WTC11 (cell line): Measurements from ENCODE around the gene LCN1. TPM values are rescaled to one million over a fixed set of nuclear protein-coding genes. Genes with fewer than 3 reads are reported as not detected.

Experiments
- ATAC-seq: fragments of 200-7000 bp; cut with Tn5 transposase; 2 replicates; pipeline ENCODE4 v1.10.0; 2021; ENCODE audit warnings: mild to moderate bottlenecking, moderate library complexity
- CTCF ChIA-PET: fragments of 300-600 bp; sonication (Branson Sonifier 250); formaldehyde crosslinking; loops from one replicate; lab custom pipeline; 2021; ENCODE audit warnings: antibody characterized with exemption; lab: Charles Lee
- POLR2A ChIA-PET: fragments of 350-600 bp; sonication (Branson Sonifier 250); formaldehyde crosslinking; loops from one replicate; lab custom pipeline; 2021; ENCODE audit warnings: antibody characterized with exemption; lab: Charles Lee
- DNase-seq: peaks from one replicate; pipeline ENCODE4 v3.0.0; 2021; ENCODE audit warnings: low spot score
- H3K27ac Mint-ChIP-seq: 2 replicates; pipeline ENCODE4 v1.8.0; 2021; ENCODE audit warnings: mixed read lengths
- H3K27me3 Mint-ChIP-seq: 2 replicates; pipeline ENCODE4 v1.8.0; 2021; ENCODE audit warnings: low read depth, mild to moderate bottlenecking, moderate library complexity, mixed read lengths
- H3K36me3 Mint-ChIP-seq: 2 replicates; pipeline ENCODE4 v1.8.0; 2021; ENCODE audit warnings: mixed read lengths
- H3K4me1 Mint-ChIP-seq: 2 replicates; pipeline ENCODE4 v1.8.0; 2022; ENCODE audit warnings: mixed read lengths
- H3K4me3 Mint-ChIP-seq: 2 replicates; pipeline ENCODE4 v1.8.0; 2021; ENCODE audit warnings: mild to moderate bottlenecking, moderate library complexity, mixed read lengths
- H3K9me3 Mint-ChIP-seq: 2 replicates; pipeline ENCODE4 v1.8.0; 2021; ENCODE audit warnings: mixed read lengths
- CBFB ChIP-seq: sonication (generic); formaldehyde crosslinking; IDR thresholded peaks from 2 replicates; pipeline ENCODE4 v1.8.1; 2022; ENCODE audit warnings: mild to moderate bottlenecking, low read depth, missing genetic modification reagents
- E2F5 ChIP-seq: sonication (generic); formaldehyde crosslinking; IDR thresholded peaks from 2 replicates; pipeline ENCODE4 v1.8.1; 2022; ENCODE audit warnings: mild to moderate bottlenecking, moderate library complexity, missing genetic modification reagents
- ELF4 ChIP-seq: sonication (generic); formaldehyde crosslinking; IDR thresholded peaks from 2 replicates; pipeline ENCODE4 v1.8.1; 2022; ENCODE audit warnings: low read depth, mild to moderate bottlenecking, moderate library complexity, missing genetic modification reagents
- FOXK1 ChIP-seq: sonication (generic); formaldehyde crosslinking; IDR thresholded peaks from 2 replicates; pipeline ENCODE4 v1.8.0; 2022; ENCODE audit warnings: mild to moderate bottlenecking, moderate library complexity, missing genetic modification reagents
- GRHL2 ChIP-seq: fragments of 250-450 bp; sonication (Bioruptor Pico); IDR thresholded peaks from 2 replicates; pipeline ENCODE4 v1.8.0; 2022; ENCODE audit warnings: mild to moderate bottlenecking, moderate library complexity; ENCODE audit not compliant: insufficient replicate concordance, severe bottlenecking
- IRF1 ChIP-seq: sonication (generic); formaldehyde crosslinking; IDR thresholded peaks from 2 replicates; pipeline ENCODE4 v1.8.0; 2023; ENCODE audit warnings: missing genetic modification reagents
- IRF2 ChIP-seq: sonication (generic); formaldehyde crosslinking; IDR thresholded peaks from 2 replicates; pipeline ENCODE4 v1.8.0; 2022; ENCODE audit warnings: low read depth, missing genetic modification reagents, borderline replicate concordance
- JUN ChIP-seq: sonication (generic); formaldehyde crosslinking; IDR thresholded peaks from 2 replicates; pipeline ENCODE4 v1.8.0; 2023; ENCODE audit warnings: mild to moderate bottlenecking, missing genetic modification reagents
- MAX ChIP-seq: sonication (generic); formaldehyde crosslinking; IDR thresholded peaks from 2 replicates; pipeline ENCODE4 v1.8.0; 2022; ENCODE audit warnings: mild to moderate bottlenecking, missing genetic modification reagents
- NFYB ChIP-seq: sonication (generic); formaldehyde crosslinking; conservative IDR thresholded peaks from 2 replicates; pipeline ENCODE4 v1.8.0; 2022; ENCODE audit warnings: low read depth, missing genetic modification reagents
- OVOL2 ChIP-seq: fragments of 250-450 bp; sonication (Bioruptor Pico); IDR thresholded peaks from 2 replicates; pipeline ENCODE4 v1.9.0; 2021; ENCODE audit warnings: mild to moderate bottlenecking, borderline replicate concordance
- PRRX2 ChIP-seq: fragments of 250-450 bp; sonication (Bioruptor Pico); IDR thresholded peaks from 2 replicates; pipeline ENCODE4 v1.8.0; 2021; ENCODE audit warnings: mild to moderate bottlenecking
- SMAD3 ChIP-seq: sonication (generic); formaldehyde crosslinking; IDR thresholded peaks from 2 replicates; pipeline ENCODE4 v1.8.0; 2022; ENCODE audit warnings: missing genetic modification reagents, mild to moderate bottlenecking, borderline replicate concordance
- SOX15 ChIP-seq: fragments of 250-450 bp; sonication (Bioruptor Pico); IDR thresholded peaks from 2 replicates; pipeline ENCODE4 v1.9.0; 2021; ENCODE audit warnings: mild to moderate bottlenecking
- TEAD1 ChIP-seq: sonication (generic); formaldehyde crosslinking; IDR thresholded peaks from 2 replicates; pipeline ENCODE4 v1.8.0; 2022; ENCODE audit warnings: mild to moderate bottlenecking, missing genetic modification reagents
- TEAD4 ChIP-seq: sonication (generic); formaldehyde crosslinking; IDR thresholded peaks from 2 replicates; pipeline ENCODE4 v1.8.0; 2022; ENCODE audit warnings: mild to moderate bottlenecking, missing genetic modification reagents
- ZNF121 ChIP-seq: sonication (generic); formaldehyde crosslinking; IDR thresholded peaks from 2 replicates; pipeline ENCODE4 v1.8.0; 2023; ENCODE audit warnings: missing genetic modification reagents
- ZNF219 ChIP-seq: sonication (generic); formaldehyde crosslinking; IDR thresholded peaks from 2 replicates; pipeline ENCODE4 v1.8.0; 2023; ENCODE audit warnings: missing genetic modification reagents, mild to moderate bottlenecking, borderline replicate concordance
- ZNF281 ChIP-seq: sonication (generic); formaldehyde crosslinking; IDR thresholded peaks from 2 replicates; pipeline ENCODE4 v1.8.0; 2023; ENCODE audit warnings: mild to moderate bottlenecking, missing genetic modification reagents
- ZNF425 ChIP-seq: fragments of 250-450 bp; sonication (Bioruptor Pico); conservative IDR thresholded peaks from 2 replicates; pipeline ENCODE4 v1.9.0; 2021; ENCODE audit warnings: mild to moderate bottlenecking
- total RNA-seq: library from RNA; stranded (reverse); gene quantifications from 3 replicates; pipeline ENCODE4 v1.2.3, GENCODE V29; 2021
- TF ChIP-seq, protein P1 (sequence below): sonication (generic); formaldehyde crosslinking; IDR thresholded peaks from 2 replicates; pipeline ENCODE4 v1.8.1; 2023; ENCODE audit warnings: mild to moderate bottlenecking, missing genetic modification reagents, moderate library complexity
- TF ChIP-seq, protein P2 (sequence below): sonication (generic); formaldehyde crosslinking; IDR thresholded peaks from 2 replicates; pipeline ENCODE4 v1.8.0; 2022; ENCODE audit warnings: mild to moderate bottlenecking, missing genetic modification reagents
- TF ChIP-seq, protein P3 (sequence below): sonication (generic); formaldehyde crosslinking; conservative IDR thresholded peaks from 2 replicates; pipeline ENCODE4 v1.8.1; 2022; ENCODE audit warnings: mild to moderate bottlenecking, missing genetic modification reagents

LCN1 gene
- total RNA-seq, 1 experiment from 2014 or later: not detected

DNA sequence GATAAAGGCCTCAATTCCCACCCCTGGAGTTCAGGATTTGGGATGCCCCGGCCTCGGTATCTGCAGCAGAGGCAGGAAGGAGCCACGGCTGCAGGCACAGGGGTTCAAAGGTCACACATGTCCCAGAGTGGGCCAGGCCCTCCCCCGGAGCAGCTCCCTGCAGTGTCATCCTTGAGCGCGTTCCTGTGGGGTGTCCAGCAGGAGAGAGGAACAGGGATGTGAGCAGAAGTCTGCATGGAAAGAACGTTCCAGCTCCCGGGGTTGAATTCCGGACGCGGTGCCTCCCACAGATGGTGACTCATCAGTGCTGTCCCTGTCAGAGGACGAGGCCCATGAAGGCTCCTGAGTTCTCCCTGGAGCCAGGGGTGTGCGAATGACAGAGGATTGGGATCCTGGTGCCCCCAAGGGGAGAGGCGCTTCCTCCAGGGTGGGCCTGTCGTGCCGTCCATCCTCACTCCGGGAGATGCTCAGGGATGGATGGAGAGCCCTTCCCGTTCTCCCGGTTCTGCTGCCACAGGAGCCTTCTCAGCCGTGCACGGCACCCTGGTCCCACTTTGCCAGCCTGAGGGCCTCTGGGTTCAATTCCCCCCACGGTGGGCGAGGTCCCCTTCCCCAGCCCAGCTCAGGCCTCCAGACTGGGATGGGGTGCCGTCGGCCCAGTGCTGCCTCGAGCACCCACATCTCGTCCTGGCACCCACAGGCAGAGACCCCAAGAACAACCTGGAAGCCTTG lies 3.1 kb downstream of the LCN1 start:
- ATAC-seq: no peak

GRCh38 chr9:135525241-135526088 lies 4.2 kb downstream of the LCN1 start:
- Mint-ChIP-seq H3K27me3 (no peaks in the 10 kb centered on the region), H3K4me1 (peaks cover 11% of the 10 kb centered on the region), H3K4me3 (no peak overlapping the region), H3K27ac (no peak overlapping the region), H3K36me3 (no peaks in the 10 kb centered on the region), H3K9me3 (no peaks in the 10 kb centered on the region)
- POLR2A ChIA-PET: no interaction called here
- TF ChIP-seq IRF2 (CRISPR knock-in tag) (no peak), JUN (CRISPR knock-in tag) (no peak), ZNF425 (CRISPR knock-in tag) (no peak), GRHL2 (CRISPR knock-in tag) (no peak), FOXK1 (no peak), TEAD4 (CRISPR knock-in tag) (no peak), E2F5 (CRISPR knock-in tag) (no peak), ZNF281 (CRISPR knock-in tag) (no peak), ZNF219 (CRISPR knock-in tag) (no peak), MAX (CRISPR knock-in tag) (no peak), NFYB (no peak), SMAD3 (CRISPR knock-in tag) (no peak), CBFB (CRISPR knock-in tag) (no peak), PRRX2 (CRISPR knock-in tag) (no peak), ZNF121 (CRISPR knock-in tag) (no peak)
- TF ChIP-seq, protein P1, sequence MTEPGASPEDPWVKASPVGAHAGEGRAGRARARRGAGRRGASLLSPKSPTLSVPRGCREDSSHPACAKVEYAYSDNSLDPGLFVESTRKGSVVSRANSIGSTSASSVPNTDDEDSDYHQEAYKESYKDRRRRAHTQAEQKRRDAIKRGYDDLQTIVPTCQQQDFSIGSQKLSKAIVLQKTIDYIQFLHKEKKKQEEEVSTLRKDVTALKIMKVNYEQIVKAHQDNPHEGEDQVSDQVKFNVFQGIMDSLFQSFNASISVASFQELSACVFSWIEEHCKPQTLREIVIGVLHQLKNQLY: no peak
- peak; percentile 8 for DNase-seq
- no peak for ATAC-seq
- CTCF ChIA-PET: interaction anchor here (5.6 kb wide), 1 partner anchor 20 kb away, joined by 42 read pairs; no protein-coding TSS in a partner anchor

More for the DNA sequence above, 3.1 kb downstream of the LCN1 start:
- no peak overlapping the region for H3K4me3 Mint-ChIP-seq
- POLR2A ChIA-PET: no interaction called here
- H3K9me3 Mint-ChIP-seq: peaks cover 6% of the 10 kb centered on the region
- no peak for DNase-seq
- CTCF ChIA-PET: interaction anchor here (5.6 kb wide), 1 partner anchor 19 kb away, joined by 42 read pairs; no protein-coding TSS in a partner anchor
- peaks cover 9% of the 10 kb centered on the region for H3K4me1 Mint-ChIP-seq
- H3K27me3 Mint-ChIP-seq: no peaks in the 10 kb centered on the region
- H3K36me3 Mint-ChIP-seq: no peaks in the 10 kb centered on the region
- no peak overlapping the region for H3K27ac Mint-ChIP-seq
- TF ChIP-seq, protein P2, sequence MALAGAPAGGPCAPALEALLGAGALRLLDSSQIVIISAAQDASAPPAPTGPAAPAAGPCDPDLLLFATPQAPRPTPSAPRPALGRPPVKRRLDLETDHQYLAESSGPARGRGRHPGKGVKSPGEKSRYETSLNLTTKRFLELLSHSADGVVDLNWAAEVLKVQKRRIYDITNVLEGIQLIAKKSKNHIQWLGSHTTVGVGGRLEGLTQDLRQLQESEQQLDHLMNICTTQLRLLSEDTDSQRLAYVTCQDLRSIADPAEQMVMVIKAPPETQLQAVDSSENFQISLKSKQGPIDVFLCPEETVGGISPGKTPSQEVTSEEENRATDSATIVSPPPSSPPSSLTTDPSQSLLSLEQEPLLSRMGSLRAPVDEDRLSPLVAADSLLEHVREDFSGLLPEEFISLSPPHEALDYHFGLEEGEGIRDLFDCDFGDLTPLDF (CRISPR knock-in tag): no peak
- TF ChIP-seq, protein P1: no peak
- TF ChIP-seq TEAD1: no peak
- TF ChIP-seq, protein P3, sequence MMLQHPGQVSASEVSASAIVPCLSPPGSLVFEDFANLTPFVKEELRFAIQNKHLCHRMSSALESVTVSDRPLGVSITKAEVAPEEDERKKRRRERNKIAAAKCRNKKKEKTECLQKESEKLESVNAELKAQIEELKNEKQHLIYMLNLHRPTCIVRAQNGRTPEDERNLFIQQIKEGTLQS (CRISPR knock-in tag): no peak
- TF ChIP-seq IRF2 (CRISPR knock-in tag): no peak
- no peak for TF ChIP-seq SOX15 (CRISPR knock-in tag)
- no peak for TF ChIP-seq OVOL2
- no peak for TF ChIP-seq IRF1 (CRISPR knock-in tag)
- TF ChIP-seq ELF4 (CRISPR knock-in tag): no peak
